Peyer's patch (tissue), 4 donors: ENCODE results near the gene MICAL1. TPM values are rescaled to one million over a fixed set of nuclear protein-coding genes. Genes with fewer than 3 reads are reported as not detected.
A peak's percentile ranks its signal among the peaks of the same experiment; 100 is the strongest.

Experiments
- DNase-seq, 3 donors: peaks; one replicate each; pipeline ENCODE4 v3.0.0-alpha.2; 2017 to 2019
- H3K27ac ChIP-seq, 4 donors: fragments of 200-600 bp; sonication (generic); one replicate each; pipeline ENCODE4 v1.5.1; 2016 to 2019
- H3K27me3 ChIP-seq, 2 donors: fragments of 200-600 bp; sonication (generic); one replicate each; pipeline ENCODE4 v1.5.1; 2019
- H3K36me3 ChIP-seq, 3 donors: fragments of 200-600 bp; sonication (generic); one replicate each; pipeline ENCODE4 v1.5.1; 2016 to 2019
- H3K4me1 ChIP-seq, 4 donors: fragments of 200-600 bp; sonication (generic); one replicate each; pipeline ENCODE4 v1.5.1; 2016 to 2019
- H3K4me3 ChIP-seq, 4 donors: fragments of 200-600 bp; sonication (generic); 1 replicate in 3 of 4; 2 replicates in 1 of 4; pipeline ENCODE4 v1.5.1; 2016 to 2019; ENCODE audit warnings: mild to moderate bottlenecking in 1 of 4
- H3K9me3 ChIP-seq, 4 donors: fragments of 200-600 bp; sonication (generic); one replicate each; pipeline ENCODE4 v1.5.1; 2016 to 2019; ENCODE audit warnings: mild to moderate bottlenecking in 1 of 4
- POLR2A ChIP-seq, 2 donors: fragments of 450-650 bp; IDR thresholded peaks; one replicate each; pipeline ENCODE4 v1.5.1; 2017; ENCODE audit warnings: antibody characterized with exemption in 2 of 2, mild to moderate bottlenecking in 2 of 2, moderate library complexity in 2 of 2
- total RNA-seq, 4 donors: library from RNA; depleted of rRNA; stranded (reverse); fragments of >200 nt; gene quantifications; one replicate each; pipeline ENCODE4 v1.1.0, GENCODE V29; 2016
- TF ChIP-seq, protein P1 (sequence below), 6 experiments: fragments of 450-650 bp in 4 of 6; fragments of 200-600 bp in 2 of 6; sonication (generic) in 1 of 6; IDR thresholded peaks; one replicate each; pipeline ENCODE4 v1.5.1; 2017 to 2019; ENCODE audit warnings: antibody characterized with exemption in 6 of 6, mild to moderate bottlenecking in 3 of 6, moderate library complexity in 1 of 6

Gene MICAL1
- total RNA-seq, 4 donors from 2014 or later: 154 to 291 (median 223) TPM

DNA sequence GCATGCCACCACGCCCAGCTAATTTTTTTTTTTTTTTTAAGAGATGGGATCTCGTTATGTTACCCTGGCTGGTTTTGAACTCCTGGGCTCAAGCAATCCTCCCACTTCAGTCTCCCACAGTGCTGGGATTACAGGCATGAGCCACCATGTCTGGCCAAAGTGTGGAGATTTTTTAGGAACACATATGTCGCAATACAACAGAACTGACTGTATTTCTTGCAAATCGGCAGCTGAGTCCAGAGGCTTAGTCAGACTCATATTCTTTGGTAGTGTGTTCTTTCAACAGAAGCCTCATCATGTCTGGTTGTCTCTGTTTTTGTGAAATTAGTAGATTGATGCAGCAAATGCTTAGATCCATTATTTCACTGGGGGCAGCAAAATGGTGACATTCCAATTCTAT lies 49.4 kb downstream of the MICAL1 start:
- no peak for TF ChIP-seq POLR2A (IDR thresholded peaks at IDR 0.05)
- TF ChIP-seq, protein P1, sequence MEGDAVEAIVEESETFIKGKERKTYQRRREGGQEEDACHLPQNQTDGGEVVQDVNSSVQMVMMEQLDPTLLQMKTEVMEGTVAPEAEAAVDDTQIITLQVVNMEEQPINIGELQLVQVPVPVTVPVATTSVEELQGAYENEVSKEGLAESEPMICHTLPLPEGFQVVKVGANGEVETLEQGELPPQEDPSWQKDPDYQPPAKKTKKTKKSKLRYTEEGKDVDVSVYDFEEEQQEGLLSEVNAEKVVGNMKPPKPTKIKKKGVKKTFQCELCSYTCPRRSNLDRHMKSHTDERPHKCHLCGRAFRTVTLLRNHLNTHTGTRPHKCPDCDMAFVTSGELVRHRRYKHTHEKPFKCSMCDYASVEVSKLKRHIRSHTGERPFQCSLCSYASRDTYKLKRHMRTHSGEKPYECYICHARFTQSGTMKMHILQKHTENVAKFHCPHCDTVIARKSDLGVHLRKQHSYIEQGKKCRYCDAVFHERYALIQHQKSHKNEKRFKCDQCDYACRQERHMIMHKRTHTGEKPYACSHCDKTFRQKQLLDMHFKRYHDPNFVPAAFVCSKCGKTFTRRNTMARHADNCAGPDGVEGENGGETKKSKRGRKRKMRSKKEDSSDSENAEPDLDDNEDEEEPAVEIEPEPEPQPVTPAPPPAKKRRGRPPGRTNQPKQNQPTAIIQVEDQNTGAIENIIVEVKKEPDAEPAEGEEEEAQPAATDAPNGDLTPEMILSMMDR (IDR thresholded peaks at IDR 0.05): no peak
- no peak overlapping the region for H3K4me3 ChIP-seq

DNA sequence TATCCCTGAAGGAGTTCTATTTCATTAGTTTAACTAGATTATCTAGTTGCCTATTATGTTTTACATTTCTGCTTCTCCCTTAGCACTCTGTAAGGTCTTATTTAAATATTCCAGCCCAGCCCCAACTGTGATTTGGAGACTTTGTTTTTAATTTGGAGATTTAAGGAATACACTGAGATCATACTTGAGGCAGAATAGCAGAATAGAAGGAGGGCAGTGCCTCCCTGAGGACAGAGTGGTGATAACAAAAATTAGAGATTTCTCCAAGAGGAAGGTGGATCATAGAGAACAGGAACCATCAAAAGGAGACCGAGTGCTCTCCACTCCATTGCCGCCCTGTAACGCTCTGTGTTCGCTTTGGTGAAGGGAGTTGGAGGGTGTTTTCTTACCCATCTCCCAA lies 58.6 kb downstream of the MICAL1 start:
- H3K9me3 ChIP-seq: no peaks in the 10 kb centered on the region
- no peaks in the 10 kb centered on the region for H3K27me3 ChIP-seq
- no peak for DNase-seq
- H3K4me1 ChIP-seq: no peaks in the 10 kb centered on the region
- no peak overlapping the region for H3K4me3 ChIP-seq
- H3K27ac ChIP-seq: no peak overlapping the region
- no peaks in the 10 kb centered on the region for H3K36me3 ChIP-seq
- TF ChIP-seq POLR2A (IDR thresholded peaks at IDR 0.05): no peak
- TF ChIP-seq, protein P1 (IDR thresholded peaks at IDR 0.05): peak in 3 of 6 experiments; percentile 45 to 54 (median 48)

More for the DNA sequence above, 49.4 kb downstream of the MICAL1 start:
- Histone ChIP-seq H3K27ac (no peak overlapping the region), H3K9me3 (no peaks in the 10 kb centered on the region), H3K4me1 (no peaks in the 10 kb centered on the region), H3K36me3 (no peaks in the 10 kb centered on the region), H3K27me3 (no peaks in the 10 kb centered on the region)
- DNase-seq: no peak

DNA sequence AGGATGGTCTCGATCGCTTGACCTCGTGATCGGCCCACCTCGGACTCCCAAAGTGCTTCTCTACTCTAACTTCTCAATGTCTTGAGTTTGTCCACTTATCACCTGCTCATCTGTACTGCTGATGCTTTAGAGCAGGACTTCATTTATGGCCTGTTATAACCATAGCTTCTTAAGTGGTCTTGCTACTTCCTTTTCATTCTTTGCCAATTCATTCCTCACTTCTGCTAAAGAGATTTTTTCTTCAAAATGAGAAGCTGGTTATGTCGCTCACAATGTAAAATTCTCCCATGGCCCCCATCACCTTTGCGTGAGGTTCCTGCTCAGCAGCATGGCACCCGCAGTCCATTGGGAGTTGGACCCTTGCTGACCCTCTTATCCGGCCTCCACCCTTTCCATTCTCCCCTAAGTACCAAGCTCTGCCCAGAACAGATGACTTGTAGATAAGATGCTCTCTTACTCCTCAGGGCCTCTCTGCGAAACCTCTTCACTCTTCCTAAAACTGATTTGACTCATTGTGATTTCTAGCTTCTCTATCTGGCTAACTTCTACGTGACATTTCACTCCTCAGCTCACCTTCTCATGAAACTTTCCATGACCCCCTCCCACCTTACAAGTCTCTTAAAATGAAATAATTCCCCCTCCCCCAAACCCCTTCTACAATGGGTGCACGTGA lies 59.4 kb downstream of the MICAL1 start:
- no peak for DNase-seq
- no peaks in the 10 kb centered on the region for H3K4me1 ChIP-seq

More for the DNA sequence above, 59.4 kb downstream of the MICAL1 start:
- Histone ChIP-seq H3K27ac (no peak overlapping the region), H3K36me3 (no peaks in the 10 kb centered on the region), H3K9me3 (no peaks in the 10 kb centered on the region), H3K4me3 (no peak overlapping the region), H3K27me3 (no peaks in the 10 kb centered on the region)
- no peak for TF ChIP-seq POLR2A (IDR thresholded peaks at IDR 0.05)
- TF ChIP-seq, protein P1 (IDR thresholded peaks at IDR 0.05): no peak

Other genes with a start within 250 kb of the MICAL1 start
- 100 to 1,000 TPM in 3 of 4 donors, 10 to 100 TPM in 1; 62.7 to 382 (median 216) TPM for gene CD164, start 73.3 kb downstream of the MICAL1 start, total RNA-seq
- gene PPIL6, start 15.1 kb downstream of the MICAL1 start, total RNA-seq: under 1 TPM in 2 of 4 donors, not detected in 2; 0.27 to 0.53 TPM
- gene SMPD2, start 15.0 kb downstream of the MICAL1 start, total RNA-seq: 10 to 100 TPM; 20.6 to 34.5 (median 26.8) TPM
- gene ZBTB24, start 27.4 kb upstream of the MICAL1 start, total RNA-seq: 10 to 100 TPM in 2 of 4 donors, 1 to 10 TPM in 2; 6.7 to 11.6 (median 9.1) TPM
- 10 to 100 TPM in 2 of 4 donors, 1 to 10 TPM in 2; 7.9 to 66.0 (median 9.7) TPM for gene AK9, start 235.4 kb upstream of the MICAL1 start, total RNA-seq
- 10 to 100 TPM; 14.7 to 23.9 (median 18.1) TPM for gene FIG4, start 235.5 kb upstream of the MICAL1 start, total RNA-seq